Ovary (tissue), 9 donors: ENCODE measurements around the gene DYRK3. TPM values are rescaled to one million over a fixed set of nuclear protein-coding genes. Genes with fewer than 3 reads are reported as not detected.

ENCODE experiments used
- DNase-seq, 5 donors: peaks; one replicate each; pipeline ENCODE4 v3.0.0-alpha.2; 2019 to 2020
- H3K27ac ChIP-seq, 2 donors: fragments of 200-600 bp; one replicate each; pipeline versions ENCODE4 v1.5.1 to v1.8.0; 2019 to 2022
- H3K27me3 ChIP-seq: fragments of 200-600 bp; one replicate; pipeline ENCODE4 v1.8.0; 2022
- H3K36me3 ChIP-seq: fragments of 200-600 bp; sonication (generic); one replicate; pipeline ENCODE4 v1.5.1; 2019
- H3K4me1 ChIP-seq: one replicate; pipeline ENCODE4 v1.8.1; 2013; ENCODE audit warnings: mild to moderate bottlenecking, moderate library complexity; ENCODE audit not compliant: insufficient read depth
- H3K4me3 ChIP-seq: fragments of 200-600 bp; sonication (generic); one replicate; pipeline ENCODE4 v1.5.1; 2017
- H3K9me3 ChIP-seq, 2 donors: fragments of 200-600 bp in 1 of 2; sonication (generic) in 1 of 2; one replicate each; pipeline versions ENCODE4 v1.5.1 to v1.8.1; 2013 to 2019; ENCODE audit warnings: mild to moderate bottlenecking in 1 of 2, moderate library complexity in 1 of 2
- CTCF ChIP-seq, 3 donors: fragments of 450-650 bp in 2 of 3; fragments of 200-600 bp in 1 of 3; IDR thresholded peaks; one replicate each; pipeline versions ENCODE4 v1.5.1 to v1.8.0; 2016 to 2022; ENCODE audit warnings: antibody characterized with exemption in 3 of 3, mild to moderate bottlenecking in 1 of 3
- EP300 ChIP-seq: sonication (generic); formaldehyde crosslinking; IDR thresholded peaks from one replicate; pipeline ENCODE4 v1.6.1; 2017; ENCODE audit warnings: antibody characterized with exemption
- POLR2A ChIP-seq: fragments of 450-650 bp; IDR thresholded peaks from one replicate; pipeline ENCODE4 v1.6.1; 2017; ENCODE audit warnings: antibody characterized with exemption, mild to moderate bottlenecking, moderate library complexity
- WGBS, 3 donors: extraction: QIAGEN DNeasy Blood & Tissue Kit in 1 of 3; methylation state at CpG; one replicate each; pipeline versions ENCODE4 v1.1.5 to v1.1.7; 2013 to 2017; 5-methylcytosine and 5-hydroxymethylcytosine counted together
- intact Hi-C, 4 donors: fragments of 100-400 bp; cut with DNase I; formaldehyde crosslinking; loops; one replicate each; pipeline versions ENCODE4 v1.11.0 to v1.15.1; 2022 to 2023
- polyA plus RNA-seq, 2 donors: library from polyadenylated mRNA; stranded (reverse); fragments of 200-250 nt in 1 of 2; fragments of 350-450 nt in 1 of 2; fragmentation: Illumina TruSeq in 1 of 2; extraction: RNeasy Lipid Tissue Mini Kit (QIAGEN cat#74804) in 1 of 2; gene quantifications; one replicate each; pipeline ENCODE4 v1.2.3, GENCODE V29; 2013 to 2014
- total RNA-seq, 7 donors: library from RNA; depleted of rRNA in 2 of 7; stranded (reverse); fragments of >200 nt in 2 of 7; fragmentation: NEBNext Ultra II Directional in 3 of 7; extraction: Animal tissue kit (Norgen Biotek cat#: 25700) in 3 of 7; gene quantifications; one replicate each; pipeline versions ENCODE4 v1.1.0 to v1.2.4, GENCODE V29; 2016 to 2023
- donor health status: DM: no; HTN: no; CAD: no; lungs with moderate emphysema.
- donor health status: DM: no; HTN: no; CAD: no.
- donor health status: Bipolar disorder and iron deficiency.
- donor health status: DM: yes; HTN: yes; CAD: no.
- donor health status: DM: no; HTN: no; CAD: no.
- donor health status: DM: yes; HTN: yes; CAD: no.

Gene DYRK3
- total and polyA plus RNA-seq, 9 donors, result 5.5 to 16.2 (median 10.1) TPM

GRCh38 chr1:206687915-206688442, 52.6 kb downstream of the DYRK3 start:
- H3K9me3 ChIP-seq, result no peaks in the 10 kb centered on the region
- DNase-seq, result no peak
- TF ChIP-seq POLR2A, result no peak
- TF ChIP-seq CTCF (IDR thresholded peaks at IDR 0.05), result no peak
- TF ChIP-seq EP300, result no peak
- H3K4me3 ChIP-seq, result no peak overlapping the region
- H3K4me1 ChIP-seq, result peaks cover 37% of the 10 kb centered on the region
- no peaks in the 10 kb centered on the region for H3K27me3 ChIP-seq
- no peak overlapping the region for H3K27ac ChIP-seq
- no peaks in the 10 kb centered on the region for H3K36me3 ChIP-seq
- intact Hi-C loops, result no loop called here
- 63 to 67% (median 65%) methylated on average over 2 of the region's 2 CpGs for WGBS, 3 donors

GRCh38 chr1:206690516-206690915, 55.2 kb downstream of the DYRK3 start:
- Histone ChIP-seq H3K4me1 (peaks cover 48% of the 10 kb centered on the region), H3K27me3 (no peaks in the 10 kb centered on the region), H3K4me3 (no peak overlapping the region), H3K36me3 (no peaks in the 10 kb centered on the region), H3K27ac (no peak overlapping the region), H3K9me3 (no peaks in the 10 kb centered on the region)
- intact Hi-C loops, result no loop called here
- WGBS, 3 donors, result 53 to 64% (median 58%) methylated on average over 2 of the region's 2 CpGs
- DNase-seq, result no peak
- TF ChIP-seq EP300 (no peak), POLR2A (no peak), CTCF (IDR thresholded peaks at IDR 0.05) (no peak)

- peak in 2 of 5 donors; percentile 36 to 55 for DNase-seq
- TF ChIP-seq POLR2A (no peak), EP300 (no peak), CTCF (IDR thresholded peaks at IDR 0.05) (no peak)
- Histone ChIP-seq H3K27me3 (no peaks in the 10 kb centered on the region), H3K4me3 (no peak overlapping the region), H3K36me3 (no peaks in the 10 kb centered on the region), H3K27ac (peak overlapping the region in 1 of 2 donors; percentile 50), H3K9me3 (no peaks in the 10 kb centered on the region), H3K4me1 (peaks cover 48% of the 10 kb centered on the region)
- intact Hi-C loops, result no loop called here
- WGBS, 3 donors, result 12 to 15% (median 13%) methylated on average over 8 of the region's 8 CpGs
Observed at GRCh38 chr1:206691604-206692003, 56.3 kb downstream of the DYRK3 start.

- Histone ChIP-seq H3K27ac (peak overlapping the region in 1 of 2 donors; percentile 50), H3K4me3 (no peak overlapping the region), H3K9me3 (no peaks in the 10 kb centered on the region), H3K4me1 (peaks cover 43% of the 10 kb centered on the region), H3K36me3 (no peaks in the 10 kb centered on the region), H3K27me3 (no peaks in the 10 kb centered on the region)
- WGBS, 3 donors, result 16 to 23% (median 18%) methylated on average over 10 of the region's 10 CpGs
- peak; percentile 78 to 87 (median 79) for DNase-seq
- TF ChIP-seq EP300, result no peak
- TF ChIP-seq CTCF (IDR thresholded peaks at IDR 0.05), result no peak
- TF ChIP-seq POLR2A, result no peak
- intact Hi-C loops, result no loop called here
Observed at GRCh38 chr1:206693029-206693428, 57.7 kb downstream of the DYRK3 start.
